GM12875 (cell line): ENCODE data around the gene MEAK7.

Experiments
- H3K4me3 ChIP-seq: one replicate; pipeline ENCODE4 v1.5.1; 2011; ENCODE audit warnings: low read depth, low read length, control low read depth
- TF ChIP-seq, protein P1 (sequence below): IDR thresholded peaks from 2 replicates; pipeline ENCODE4 v1.5.1; 2011; ENCODE audit warnings: low read depth, mild to moderate bottlenecking, control low read depth, inconsistent platforms, low read length, moderate library complexity, borderline replicate concordance; ENCODE audit not compliant: insufficient read depth

The MEAK7 gene

DNA sequence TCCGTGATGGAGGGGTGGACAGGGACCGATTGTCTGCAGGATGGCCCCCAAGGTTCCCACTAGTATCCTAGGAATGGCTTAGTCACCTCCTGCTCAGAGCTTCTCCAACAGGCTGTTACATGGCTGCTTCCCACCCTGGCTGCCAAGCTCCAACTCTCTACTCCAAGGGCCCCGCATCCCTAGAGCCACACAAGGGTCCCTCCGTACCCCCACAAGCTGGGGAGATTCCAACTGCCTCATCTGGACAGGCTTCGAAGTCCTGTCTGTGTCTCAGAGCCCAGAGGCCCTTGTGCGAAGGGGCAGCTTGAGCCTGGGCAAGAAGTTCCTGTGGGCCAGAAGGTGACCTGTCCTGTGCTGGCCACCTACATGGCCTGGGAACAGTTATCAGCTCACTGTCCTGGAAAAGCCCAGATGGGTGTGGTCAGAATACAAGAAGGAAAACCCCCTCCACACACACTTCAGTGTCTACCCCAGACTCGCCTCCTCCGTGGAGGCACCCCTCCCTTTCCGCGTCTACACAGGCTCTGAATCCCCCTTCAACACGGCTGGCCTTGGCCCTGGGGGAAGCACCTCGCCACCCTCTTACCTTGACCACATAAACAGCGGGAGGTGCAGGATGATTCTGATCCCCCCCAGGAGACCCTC is 586 bp downstream of the MEAK7 start:
- peak overlapping the region; percentile 80 for H3K4me3 ChIP-seq
- TF ChIP-seq, protein P1, sequence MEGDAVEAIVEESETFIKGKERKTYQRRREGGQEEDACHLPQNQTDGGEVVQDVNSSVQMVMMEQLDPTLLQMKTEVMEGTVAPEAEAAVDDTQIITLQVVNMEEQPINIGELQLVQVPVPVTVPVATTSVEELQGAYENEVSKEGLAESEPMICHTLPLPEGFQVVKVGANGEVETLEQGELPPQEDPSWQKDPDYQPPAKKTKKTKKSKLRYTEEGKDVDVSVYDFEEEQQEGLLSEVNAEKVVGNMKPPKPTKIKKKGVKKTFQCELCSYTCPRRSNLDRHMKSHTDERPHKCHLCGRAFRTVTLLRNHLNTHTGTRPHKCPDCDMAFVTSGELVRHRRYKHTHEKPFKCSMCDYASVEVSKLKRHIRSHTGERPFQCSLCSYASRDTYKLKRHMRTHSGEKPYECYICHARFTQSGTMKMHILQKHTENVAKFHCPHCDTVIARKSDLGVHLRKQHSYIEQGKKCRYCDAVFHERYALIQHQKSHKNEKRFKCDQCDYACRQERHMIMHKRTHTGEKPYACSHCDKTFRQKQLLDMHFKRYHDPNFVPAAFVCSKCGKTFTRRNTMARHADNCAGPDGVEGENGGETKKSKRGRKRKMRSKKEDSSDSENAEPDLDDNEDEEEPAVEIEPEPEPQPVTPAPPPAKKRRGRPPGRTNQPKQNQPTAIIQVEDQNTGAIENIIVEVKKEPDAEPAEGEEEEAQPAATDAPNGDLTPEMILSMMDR, result no peak

DNA sequence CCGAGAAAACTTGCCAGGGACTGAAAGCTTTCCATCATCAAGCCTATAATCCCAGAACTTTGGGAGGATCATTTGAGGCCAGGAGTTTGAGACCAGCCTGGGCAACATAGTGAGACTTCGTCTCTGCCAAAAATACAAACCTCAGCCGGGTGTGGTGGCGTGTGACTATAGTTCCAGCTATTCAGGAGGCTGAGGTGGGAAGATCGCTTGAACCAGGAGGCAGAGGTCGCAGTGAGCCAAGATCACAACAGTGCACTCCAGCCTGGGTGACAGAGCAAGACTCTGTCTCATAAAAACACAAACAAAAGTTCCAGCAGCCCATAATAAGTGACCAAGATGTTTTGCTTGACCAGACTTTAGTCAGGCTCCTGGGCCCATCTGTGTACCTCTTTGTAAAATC is 1.9 kb downstream of the MEAK7 start:
- H3K4me3 ChIP-seq, result no peak overlapping the region
- TF ChIP-seq, protein P1, result no peak

DNA sequence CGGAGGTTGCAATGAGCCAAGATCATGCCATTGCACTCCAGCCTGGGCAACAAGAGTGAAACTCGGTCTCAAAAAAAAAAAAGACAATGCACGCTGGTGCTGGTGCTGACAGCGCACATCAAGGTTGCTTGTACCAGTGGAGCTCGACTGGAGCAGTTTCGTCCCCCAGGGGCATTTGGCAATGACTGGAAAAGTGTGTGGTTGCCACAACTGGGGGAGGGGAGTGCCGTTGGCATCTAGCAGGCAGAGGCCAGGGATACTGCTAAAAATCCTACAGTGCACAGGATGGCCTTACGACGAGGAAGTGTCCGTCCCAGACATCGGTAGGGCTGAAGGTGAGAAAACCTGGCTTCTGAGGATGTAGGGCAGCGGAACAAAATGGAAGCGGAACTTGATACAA is 2.4 kb downstream of the MEAK7 start:
- H3K4me3 ChIP-seq, result no peak overlapping the region
- TF ChIP-seq, protein P1, result no peak

DNA sequence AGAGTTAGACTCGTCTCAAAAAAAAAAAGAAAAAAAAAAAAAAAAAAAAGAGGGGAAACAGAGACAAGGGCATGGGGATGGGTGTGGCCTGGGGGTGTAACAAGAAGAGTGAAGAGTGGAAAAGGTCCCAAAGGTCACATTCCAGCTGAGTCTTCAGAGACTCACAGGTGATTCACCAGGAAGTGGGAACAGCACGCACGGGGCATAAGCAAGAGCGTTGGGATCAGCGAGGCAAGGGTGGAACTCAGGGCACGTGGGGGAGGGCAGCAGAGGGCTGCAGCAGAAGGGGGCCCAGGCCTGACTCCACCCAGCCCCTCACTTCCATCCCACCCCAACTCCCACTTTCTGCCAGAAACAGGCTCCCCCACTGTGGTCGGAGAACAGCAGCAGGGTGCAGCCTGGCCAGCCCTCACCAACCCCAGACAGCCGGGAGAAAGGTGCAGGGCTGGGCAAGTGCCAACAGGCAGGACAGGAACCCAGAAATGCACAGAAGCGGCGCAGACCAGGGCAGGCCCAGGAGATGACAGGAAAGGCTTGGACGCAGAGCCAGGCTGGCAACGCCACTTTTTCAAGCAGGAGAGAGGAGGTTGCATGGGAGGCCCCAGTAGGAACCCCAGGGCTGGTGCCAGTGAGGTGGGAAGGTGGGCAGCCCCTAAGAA is 3.3 kb downstream of the MEAK7 start:
- TF ChIP-seq, protein P1, result no peak

DNA sequence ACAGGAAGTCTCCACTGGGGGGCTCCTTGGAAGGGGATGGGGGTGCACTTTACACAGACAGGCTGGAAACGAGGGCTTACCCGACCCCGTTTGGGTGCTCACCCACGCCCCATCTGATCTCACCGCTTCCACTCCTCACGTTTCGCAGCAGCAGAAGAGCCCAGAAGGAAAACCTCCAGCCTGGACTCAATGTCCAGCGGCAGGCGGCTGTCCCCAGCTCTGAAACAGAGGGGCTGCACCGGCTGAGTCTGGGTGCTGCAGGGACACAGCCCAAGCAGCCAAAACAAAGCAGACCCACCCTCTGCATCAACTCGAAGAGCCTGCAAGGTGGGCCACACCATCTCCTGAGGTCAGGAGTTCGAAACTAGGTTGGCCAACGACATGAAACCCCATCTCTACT is 3.9 kb downstream of the MEAK7 start:
- TF ChIP-seq, protein P1, result no peak
- no peak overlapping the region for H3K4me3 ChIP-seq

More for the DNA sequence above, 3.3 kb downstream of the MEAK7 start:
- H3K4me3 ChIP-seq, result no peak overlapping the region

DNA sequence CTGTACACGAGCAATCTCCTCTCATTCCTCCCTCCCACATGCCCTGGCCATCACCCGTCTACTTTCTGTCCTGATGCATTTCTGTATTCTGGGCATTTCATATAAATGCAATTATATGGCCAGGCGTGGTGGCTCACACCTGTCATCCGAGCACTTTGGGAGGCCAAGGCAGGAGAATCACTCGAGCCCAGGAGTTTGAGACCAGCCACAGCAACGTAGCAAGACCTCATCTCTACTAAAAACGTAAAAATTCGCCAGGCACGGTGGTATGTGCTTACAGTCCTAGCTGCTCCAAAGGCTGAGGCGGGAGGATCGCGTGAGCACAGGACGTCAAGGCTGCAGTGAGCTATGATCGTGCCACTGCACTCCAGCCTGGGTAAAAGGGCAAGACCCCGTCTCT is 4.8 kb downstream of the MEAK7 start:
- no peak overlapping the region for H3K4me3 ChIP-seq
- TF ChIP-seq, protein P1, result no peak
